Measurements from ENCODE around the gene NR1D1. TPM values are rescaled to one million over a fixed set of nuclear protein-coding genes. Genes with fewer than 3 reads are reported as not detected.

NR1D1 gene
- total RNA-seq, 1 donor from 2014 or later: 1.7 TPM

DNA sequence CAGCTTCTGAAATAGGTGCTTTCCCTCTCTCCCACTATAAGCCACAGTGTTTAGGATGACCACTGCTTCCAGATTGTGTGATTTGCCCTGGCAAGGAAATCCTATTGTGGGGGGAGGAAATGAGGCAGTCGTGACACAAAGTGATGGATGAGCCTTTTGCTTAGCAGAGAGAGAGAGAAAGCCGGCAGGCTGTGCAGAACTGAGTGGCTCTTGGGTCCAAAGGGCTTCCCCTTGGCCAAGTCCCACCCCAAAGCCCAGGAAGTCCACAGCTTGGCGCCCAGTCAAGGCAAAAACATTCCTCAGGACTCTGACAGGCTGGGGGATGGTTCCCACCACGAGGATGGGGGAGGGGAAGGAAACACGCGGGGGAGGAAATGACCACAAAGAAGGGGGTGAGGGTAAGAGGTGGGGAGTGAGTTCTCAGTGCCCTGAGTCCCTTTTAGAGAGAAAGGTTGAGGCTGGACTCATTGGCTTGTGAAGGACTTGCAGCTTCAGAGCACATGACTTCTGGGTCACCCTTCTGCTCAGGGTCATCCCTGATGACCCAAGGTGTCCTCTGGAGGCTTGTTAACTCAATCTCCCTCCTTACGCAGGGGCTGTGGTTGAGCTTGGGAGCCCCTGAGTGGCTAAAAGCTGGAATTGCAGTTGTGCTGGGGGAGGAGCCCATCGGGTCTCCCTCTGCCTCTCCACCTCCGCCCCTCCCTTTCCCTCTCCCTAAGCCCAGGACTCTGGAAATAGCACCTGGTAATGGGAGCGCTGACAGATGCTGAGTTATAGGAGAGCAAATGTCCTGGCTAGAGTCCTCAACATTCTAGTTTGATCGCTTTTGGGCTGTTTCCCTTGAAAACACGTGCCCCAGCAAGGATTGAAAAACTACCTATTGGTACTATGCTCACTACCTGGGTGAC lies 11.1 kb upstream of the NR1D1 start:
- peak; percentile 97 for DNase-seq

DNA sequence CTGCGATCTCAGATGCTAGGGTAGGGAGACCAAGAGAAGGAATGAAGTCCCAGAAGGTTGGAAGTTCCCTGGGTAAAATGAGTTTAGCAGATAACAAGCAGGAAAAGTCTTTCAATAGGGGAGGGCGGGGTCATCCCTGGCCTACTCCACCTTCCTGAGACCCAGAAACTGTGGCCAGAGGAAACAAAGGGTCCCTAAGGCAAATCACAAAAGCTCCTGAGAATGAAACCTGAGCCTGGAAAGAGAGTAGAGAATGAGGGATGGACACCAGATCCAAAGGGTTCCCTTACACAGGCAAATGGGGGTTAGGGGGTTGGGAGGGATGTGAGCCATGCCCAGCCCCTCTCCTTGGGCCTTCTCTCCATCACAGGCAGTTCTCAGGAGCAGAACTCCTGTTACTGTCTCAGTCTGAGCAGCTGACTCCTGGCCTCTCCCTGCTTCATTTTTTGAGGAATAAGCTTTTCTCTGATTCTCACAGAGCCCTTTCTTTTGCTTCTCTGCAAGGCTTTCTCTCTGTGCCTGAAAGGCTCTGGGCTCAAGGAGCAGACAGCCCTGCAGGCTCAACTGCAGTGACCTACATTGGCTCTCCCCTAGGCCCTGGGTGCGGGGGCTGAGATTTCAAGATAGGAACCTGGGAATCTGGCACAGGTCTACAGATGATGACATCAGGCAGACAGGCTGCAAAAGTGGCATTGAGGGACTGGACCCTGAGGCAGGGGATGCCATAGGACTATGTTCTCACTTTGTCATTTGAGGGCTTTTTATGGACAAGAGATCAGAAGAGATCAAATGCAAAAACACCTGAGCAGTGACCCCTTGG lies 9.8 kb upstream of the NR1D1 start:
- peak; percentile 47 for DNase-seq

DNA sequence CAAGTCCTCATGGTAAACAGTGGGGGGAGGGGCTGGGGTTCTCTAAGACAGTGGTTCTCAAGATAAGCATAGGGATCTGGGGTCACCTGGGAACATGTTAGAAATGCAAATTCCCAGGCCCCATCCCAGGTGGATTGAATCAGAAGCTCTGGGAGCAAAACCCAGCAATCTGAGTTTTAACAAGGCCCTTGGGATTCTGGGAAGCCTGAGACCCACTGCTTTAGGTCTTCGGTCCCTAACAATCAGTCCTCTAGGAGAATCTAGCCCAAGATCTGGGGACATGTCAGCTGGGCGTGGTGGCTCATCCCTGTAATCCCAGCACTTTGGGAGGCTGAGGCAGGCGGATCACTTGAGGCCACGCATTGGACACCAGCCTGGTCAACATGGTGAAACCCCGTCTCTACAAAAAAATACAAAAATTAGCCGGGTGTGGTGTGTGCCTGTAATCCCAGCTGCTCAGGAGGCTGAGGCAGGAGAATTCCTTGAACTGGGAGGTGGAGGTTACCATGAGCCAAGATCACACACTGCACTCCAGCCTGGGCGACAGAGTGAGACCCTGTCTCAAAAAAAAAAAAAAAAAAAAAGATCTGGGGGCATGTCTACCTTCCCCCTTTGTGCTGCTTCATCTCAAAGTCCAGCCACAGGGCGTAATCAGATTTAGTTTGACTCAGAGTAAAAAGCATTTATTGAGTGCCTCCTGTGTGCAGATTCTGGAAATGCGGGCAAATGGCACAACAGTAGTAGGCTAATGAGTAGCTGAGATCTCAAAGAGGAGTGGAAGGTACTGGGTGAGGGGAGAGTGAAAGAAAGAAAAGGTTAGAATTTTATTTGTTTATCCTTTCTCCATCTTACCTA lies 8.8 kb upstream of the NR1D1 start:
- peak; percentile 55 for DNase-seq

DNA sequence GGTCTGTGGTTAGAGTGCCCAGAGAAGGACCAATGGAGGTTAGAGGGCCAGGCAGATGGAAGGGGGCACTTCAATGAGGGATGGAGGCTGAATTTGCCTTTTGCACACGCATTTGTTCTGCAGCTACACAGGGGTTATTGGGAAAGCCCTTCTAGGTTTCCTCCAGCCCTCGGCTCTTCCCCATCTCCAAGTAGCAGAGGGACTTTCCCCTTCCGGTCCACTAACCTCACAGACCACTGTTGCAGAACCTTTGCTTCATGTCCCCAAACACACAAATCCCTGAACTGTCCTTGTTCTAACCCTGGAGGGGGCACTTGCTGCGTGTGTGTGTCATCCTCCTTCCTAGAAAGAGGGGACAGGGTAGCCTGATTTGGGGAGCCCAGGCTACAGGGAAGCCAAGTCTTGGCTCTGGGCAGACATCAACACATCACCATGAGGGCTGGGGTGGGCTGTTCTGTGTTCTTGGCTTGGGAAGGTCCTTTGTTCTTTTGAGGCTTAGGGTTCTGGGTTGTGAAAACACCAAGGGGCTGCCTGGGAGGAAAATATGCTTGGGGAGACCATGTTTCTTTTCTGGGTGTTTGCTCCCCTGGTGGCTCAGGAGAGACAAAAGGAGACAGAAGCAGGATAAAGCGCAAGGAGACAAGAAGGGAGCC lies 7.3 kb upstream of the NR1D1 start:
- no peak for DNase-seq

DNA sequence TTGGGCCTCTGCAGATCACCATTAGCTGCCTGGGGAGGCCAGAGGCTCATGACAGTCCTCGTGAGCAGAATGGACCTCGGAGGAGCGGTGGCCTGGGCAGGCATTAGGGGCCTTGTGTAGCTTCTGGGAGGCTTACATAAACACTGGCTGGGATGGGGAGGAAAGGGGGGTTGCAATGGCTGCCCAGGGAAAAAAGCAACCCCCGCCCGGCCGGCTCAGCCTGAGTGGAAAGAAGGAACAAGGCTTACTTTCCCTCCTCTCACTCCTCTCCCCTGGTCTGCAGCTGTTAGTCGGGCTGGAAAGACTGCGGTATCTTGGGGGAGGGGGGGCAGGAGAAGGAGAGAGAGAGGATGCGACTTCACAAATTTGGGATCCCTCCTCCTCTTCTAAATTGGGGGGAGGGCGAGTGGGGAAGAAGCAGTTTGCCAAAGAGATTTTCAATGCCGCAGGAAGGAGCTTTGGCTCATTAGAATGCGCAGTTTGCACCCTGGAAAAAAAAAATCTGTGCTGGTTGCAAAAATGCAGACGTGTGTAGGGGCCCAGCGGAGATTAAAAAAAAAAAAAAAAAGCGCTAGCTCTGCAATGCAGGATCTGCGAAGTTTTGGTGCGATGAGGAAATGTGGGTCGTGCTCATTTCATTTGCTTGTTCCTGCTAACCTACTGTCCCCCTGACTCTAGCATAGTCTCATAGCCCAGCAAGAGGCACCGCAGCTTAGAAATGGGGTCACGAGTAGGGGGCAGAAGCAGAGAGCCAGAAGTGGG lies 6.6 kb upstream of the NR1D1 start:
- DNase-seq: no peak

DNA sequence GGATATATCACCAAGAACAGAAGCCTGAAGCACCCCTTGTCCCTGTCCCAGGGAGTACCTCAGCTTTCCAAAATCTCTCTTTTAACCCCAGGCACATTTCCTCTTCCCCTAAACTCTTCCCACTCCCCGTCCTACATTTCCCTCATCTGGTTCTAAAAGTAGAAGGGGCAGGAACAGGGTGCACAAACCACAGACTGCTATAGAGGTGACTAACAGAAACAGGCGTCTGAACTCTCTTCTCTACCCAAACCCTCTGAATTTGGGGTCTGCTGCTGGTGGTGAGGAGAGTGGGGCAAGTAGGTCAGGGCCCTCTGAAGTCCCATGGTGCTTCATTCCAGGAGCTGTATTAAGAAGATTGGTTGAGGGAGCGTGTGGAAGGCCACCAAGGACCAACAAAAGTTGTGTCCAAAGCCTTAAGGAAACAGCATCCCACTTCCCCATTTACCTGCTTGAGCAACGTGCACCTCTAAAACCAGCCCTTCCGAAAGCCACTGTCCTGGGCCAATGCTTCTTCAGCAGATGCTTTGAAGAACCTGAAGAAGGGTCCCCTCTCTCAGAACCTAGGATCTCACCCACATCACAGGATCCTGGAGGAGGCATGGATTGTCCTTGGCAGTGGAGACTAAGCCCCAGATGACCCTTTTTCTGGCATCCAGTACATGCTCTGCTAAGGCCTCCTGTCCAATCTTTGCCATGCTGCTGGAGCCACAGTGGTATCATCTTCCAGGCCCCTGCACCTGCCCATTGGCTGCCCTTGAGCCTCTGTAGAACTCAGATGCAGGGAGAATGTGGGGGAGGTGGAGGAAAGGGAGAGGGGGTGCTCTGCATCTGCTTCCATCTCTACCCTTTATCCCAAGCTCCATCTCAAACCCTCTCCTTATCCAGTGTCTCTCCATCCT lies 5.7 kb upstream of the NR1D1 start:
- no peak for DNase-seq

DNA sequence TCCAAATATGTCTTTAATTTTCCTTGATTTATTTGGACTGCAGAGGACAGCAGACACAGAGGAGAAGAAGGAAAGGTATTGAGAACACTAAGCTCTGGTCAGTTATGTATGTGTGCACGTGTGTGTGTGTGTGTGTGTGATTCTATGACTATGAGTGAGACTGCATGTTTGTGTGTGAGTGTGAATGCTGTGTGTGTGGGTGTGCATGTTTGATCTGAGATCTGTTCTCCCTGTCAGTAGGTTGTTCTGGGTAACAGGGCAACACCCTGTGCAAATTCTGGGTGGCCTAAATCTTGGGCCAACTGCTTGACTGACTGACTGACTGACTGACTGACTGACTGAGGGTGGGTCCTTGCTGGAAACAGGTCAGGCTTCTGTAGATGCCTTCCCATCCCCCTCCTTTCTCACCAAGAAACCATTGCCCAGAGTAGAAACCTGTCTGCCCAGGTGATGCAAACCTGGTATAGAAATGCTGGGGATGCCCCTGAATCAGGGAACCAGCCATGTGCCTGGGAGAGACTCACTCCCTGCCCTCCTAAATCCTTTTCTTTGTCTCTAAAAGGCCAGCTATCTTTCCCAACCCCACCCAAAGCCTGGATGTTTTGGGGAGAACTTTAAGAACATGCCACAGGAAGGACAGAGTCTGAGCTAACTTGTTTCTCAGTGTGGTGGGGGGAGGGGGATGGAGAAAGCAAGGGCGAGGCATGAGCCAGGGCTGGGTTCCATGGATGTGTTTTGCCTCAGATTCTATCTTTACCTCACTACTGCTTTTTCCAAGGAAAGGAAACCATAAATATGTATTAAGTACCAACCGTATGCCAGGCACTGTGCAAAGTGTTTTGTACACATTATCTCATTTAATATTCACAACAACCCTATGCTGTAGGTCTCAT lies 4.5 kb upstream of the NR1D1 start:
- no peak for DNase-seq

DNA sequence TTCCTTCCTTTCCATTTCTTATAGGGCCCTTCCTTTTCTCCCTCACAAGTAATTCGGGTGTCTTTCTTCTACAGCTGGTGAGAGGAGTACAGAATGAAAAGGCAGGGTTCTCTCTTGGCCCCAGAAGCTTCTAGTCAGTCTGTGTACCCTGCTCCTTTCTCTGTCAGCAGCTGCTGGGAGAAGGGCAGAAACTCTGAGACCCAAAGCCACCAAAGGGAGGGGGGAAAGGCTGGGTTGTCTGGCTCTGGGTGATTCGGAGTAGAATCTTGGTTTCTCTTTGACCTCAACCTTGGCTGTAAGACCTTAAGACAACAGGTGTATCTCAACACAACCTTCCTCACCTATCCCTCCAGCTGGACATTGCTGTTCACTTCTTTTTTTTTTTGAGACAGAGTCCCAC lies 3.3 kb upstream of the NR1D1 start:
- DNase-seq: no peak

DNA sequence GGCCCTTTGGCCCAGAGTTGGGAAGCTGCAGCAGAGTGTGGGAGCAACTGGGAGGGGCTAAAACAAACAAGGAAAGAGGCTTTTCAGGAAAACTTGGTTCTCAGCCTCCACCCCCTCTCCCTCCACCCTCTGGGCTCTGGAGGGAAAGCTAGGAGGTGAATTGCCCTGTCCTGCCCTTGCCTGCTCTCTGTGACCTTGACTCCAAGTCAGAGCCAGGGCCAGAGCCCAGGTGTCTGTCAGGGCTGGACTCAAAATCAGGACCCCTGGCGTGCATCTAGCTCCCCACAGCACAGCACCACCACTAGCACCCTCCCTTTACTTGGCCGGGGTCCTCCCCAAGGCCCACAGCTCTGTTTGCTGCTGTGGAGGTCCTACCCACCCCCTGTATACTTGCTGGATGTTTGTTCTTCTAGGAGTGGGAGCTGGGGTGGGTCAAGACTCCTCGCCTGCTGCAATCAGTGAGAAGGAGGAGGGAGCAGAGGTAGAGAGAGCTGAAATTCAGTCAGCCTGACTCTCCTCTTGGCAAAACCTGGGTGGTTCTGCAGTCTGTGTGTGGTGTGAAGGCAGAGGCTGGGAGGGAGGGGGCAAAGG lies 2.8 kb upstream of the NR1D1 start:
- no peak for DNase-seq

DNA sequence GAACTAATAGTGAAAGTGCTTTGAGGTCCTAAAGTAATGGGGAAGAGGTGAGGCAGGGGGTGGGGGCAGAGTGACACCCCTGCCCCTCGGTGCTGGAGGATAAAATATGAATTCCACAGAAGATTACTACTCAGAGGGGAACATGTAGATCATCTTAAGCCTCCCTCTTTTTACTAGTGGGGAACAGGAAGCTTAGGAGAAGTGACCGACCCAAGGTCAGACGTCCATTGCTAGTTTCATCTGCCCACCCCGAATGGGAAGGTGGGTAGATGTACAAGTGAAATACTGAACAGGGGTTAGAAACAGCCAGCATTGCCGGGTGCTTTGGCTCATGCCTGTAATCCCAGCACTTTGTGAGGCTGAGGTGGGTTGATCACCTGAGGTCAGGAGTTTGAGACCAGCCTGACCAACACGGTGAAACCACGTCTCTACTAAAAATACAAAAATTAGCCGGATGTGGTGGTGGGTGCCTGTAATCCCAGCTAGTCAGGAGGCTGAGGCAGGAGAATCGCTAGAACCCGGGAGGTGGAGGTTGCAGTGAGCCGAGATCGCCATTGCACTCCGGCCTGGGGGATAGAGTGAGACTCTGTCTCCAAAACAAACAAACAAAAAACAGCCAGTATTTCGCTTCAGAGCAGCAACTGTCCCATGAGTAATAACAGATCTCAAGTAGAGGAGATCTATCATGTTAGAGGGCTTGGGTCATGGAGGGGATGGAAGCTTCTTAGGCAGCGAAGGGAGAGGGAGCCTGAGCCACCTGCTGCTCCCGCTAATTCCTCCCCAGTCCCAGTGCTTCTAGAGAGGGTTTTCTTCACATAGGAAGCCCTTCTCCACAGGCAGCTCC lies 1.2 kb upstream of the NR1D1 start:
- no peak for DNase-seq

DNA sequence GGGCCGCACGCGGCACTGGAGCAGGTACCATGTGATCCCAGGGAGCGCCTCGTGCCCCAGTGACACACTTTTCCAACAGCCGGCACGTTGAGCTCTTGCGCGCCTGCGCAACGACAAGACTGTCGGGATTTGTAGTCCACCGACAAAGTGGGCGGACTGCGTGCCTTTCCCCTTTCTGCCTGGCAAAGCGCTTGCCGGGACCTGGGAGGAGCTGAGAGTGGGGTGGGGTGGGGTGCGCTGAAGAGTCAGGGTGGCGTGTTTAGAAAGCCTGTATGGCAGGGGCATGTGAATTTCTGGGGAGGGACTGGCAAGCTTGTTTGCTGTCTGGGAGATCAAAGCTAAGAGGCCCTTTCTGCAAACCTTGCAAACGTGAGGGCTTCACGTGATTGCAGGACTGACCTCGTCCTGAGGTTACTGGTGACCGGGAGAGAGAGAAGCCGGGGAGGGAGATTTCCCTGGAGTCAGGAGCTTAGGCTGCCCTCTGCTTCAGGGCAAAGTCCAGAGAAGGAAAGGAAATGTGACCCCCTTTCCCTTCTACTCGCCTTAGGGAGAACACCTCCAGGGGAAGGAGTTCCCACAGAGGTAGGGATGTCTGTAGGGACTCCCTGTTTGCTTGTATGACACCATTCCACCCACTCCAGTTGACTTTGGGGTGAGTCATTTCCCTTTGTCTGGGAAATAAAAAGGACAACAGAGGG lies 429 bp upstream of the NR1D1 start:
- peak; percentile 99 for DNase-seq

DNA sequence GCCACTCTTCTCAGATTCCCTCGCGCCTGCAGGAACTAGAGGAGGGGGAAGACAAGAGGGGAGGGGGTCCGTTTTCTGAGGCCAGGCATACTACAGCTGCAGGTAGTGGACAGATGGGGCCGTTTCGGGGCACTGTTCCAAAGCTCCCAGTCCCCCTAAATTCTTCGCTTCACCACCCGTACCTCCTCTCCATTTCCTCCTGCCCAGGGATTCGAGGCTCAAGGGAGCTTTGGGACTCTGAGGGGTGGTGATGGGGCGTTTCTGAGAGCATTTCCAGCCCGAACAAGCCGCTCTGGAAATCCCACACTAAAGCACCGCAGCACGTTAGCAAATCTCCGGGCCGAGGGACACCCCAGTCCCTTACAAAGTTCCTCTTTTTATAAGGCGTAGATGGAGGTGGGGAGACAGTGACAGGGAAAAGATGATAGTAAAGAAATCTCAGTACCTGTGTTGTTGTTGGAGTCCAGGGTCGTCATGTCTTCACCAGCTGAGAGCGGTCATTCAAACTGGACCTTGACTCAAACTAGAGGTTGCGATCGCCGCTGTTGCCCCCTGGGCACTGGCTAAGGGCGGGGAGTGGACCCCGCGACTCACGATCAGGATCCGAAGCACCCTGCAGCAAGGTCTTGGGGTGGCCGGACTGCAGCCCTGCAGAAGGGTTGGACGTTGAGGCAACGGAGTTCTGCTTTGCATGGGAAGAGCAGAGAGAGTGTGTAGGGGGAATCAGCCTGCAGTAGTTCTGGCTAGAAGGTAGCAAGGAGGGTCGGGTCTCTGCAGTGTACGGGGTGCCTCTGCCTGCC lies 570 bp downstream of the NR1D1 start:
- no peak for DNase-seq

DNA sequence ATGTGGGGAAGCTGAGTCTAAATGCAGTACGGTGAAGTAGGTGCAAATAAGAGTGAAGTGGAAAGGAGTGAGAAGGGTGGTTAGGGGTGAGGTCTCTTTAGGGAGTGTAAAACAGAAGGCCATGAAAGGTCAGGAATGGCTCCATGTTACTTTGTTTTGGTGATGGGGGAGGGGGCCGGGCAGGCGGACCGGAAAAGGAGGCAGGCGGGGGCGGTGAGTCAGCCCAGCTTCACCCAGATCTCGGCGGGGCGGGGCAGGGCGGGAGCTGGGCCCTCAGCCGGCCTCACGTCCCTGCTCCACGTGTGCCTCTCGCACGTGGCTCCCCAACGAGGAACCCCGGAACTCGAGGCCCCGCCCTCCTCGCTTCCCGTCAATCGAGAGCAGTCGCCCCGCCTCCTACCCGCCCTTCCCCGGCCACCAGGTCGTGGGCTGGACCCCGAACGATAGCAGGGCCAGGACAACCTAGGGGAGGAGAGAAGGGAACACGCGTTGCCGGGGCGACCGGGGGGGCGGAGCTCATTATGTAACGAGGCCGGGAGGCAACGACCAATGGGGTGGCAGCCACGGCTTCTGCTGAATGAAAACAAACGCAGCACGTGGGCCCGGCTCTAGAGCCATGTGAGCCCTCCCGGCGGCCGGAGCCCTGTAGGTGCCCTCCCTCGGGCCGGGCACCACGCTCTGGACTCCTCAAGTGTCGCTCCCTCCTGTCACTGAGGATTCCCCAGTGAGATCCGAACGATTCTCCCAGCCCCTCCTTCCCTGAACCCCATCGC lies 1.4 kb downstream of the NR1D1 start:
- peak; percentile 97 for DNase-seq

DNA sequence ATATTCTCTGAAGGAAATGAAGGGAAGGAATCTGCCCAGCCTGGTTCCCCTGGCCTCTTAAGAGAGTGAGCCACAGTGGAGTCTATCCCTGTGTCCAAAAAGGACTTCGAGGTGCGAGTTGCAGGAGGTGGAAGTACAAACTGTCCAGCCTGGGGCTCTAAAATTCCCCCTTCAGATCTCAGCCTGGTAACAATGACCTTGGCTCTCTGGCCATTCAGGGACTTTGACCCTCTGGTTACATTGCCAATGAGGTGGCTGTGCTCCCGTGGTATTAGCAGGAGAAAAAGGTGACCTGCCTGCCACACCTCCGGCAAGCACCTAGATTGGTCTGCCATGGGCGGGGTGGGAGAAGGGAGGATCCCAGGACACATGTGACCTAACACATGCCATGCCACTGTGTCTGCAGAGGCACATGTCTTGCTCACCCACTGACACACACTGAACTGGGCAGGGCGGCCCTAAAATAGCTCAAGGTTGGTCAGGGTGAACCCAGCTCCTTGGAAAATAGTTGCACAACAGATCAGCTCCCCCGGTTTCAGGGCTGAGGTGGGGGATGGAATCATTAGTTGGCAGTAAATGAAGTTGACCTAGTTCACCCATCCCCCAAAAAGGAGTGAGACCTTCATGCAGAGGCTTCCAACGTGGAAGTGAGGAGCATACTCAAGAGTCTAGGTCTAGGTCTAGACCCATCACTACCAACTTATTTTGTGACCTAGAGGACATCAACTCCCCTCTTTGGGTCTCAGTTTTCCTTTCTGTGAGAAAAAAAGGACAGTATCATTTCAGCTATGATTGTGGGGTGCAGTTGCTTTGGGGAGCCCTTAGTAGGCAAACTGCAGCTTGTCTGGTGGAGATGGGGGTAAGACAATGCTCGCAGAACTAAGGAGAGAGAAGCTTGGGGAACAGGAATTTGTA lies 2.2 kb downstream of the NR1D1 start:
- no peak for DNase-seq
